Left ventricle myocardium inferior (tissue), 1 donor: ENCODE results near the gene NFIA. TPM values are rescaled to one million over a fixed set of nuclear protein-coding genes. Genes with fewer than 3 reads are reported as not detected.

Experiments used
- DNase-seq: peaks from one replicate; pipeline ENCODE4 v3.0.0-alpha.2; 2020
- H3K27ac ChIP-seq: fragments of 200-600 bp; replicated peaks from 2 replicates; pipeline ENCODE4 v1.8.0; 2021
- H3K27me3 ChIP-seq: fragments of 200-600 bp; 2 replicates; pipeline ENCODE4 v1.8.0; 2021; ENCODE audit warnings: low read depth
- H3K36me3 ChIP-seq: fragments of 200-600 bp; 2 replicates; pipeline ENCODE4 v1.8.0; 2021
- H3K4me1 ChIP-seq: fragments of 200-600 bp; 2 replicates; pipeline ENCODE4 v1.8.0; 2021
- H3K4me3 ChIP-seq: fragments of 200-600 bp; 2 replicates; pipeline ENCODE4 v1.8.0; 2021; ENCODE audit warnings: mild to moderate bottlenecking, moderate library complexity
- H3K9me3 ChIP-seq: fragments of 200-600 bp; replicated peaks from 2 replicates; pipeline ENCODE4 v1.8.0; 2021
- intact Hi-C: fragments of 100-400 bp; cut with micrococcal nuclease; formaldehyde crosslinking; loops from one replicate; pipeline ENCODE4 v1.11.0; 2022
- total RNA-seq: library from RNA; stranded (reverse); fragmentation: NEBNext Ultra II Directional; extraction: Animal tissue kit (Norgen Biotek cat#: 25700); gene quantifications from one replicate; pipeline ENCODE4 v1.2.1, GENCODE V29; 2021
- TF ChIP-seq, protein P1 (sequence below): fragments of 200-600 bp; IDR thresholded peaks from 2 replicates; pipeline ENCODE4 v1.8.0; 2021; ENCODE audit warnings: antibody characterized with exemption, mild to moderate bottlenecking, borderline replicate concordance
- donor health status: DM: no; HTN: yes; CAD: no; lungs with severe emphysema.

NFIA gene
- total RNA-seq, 1 donor from 2014 or later = 90.2 TPM

DNA sequence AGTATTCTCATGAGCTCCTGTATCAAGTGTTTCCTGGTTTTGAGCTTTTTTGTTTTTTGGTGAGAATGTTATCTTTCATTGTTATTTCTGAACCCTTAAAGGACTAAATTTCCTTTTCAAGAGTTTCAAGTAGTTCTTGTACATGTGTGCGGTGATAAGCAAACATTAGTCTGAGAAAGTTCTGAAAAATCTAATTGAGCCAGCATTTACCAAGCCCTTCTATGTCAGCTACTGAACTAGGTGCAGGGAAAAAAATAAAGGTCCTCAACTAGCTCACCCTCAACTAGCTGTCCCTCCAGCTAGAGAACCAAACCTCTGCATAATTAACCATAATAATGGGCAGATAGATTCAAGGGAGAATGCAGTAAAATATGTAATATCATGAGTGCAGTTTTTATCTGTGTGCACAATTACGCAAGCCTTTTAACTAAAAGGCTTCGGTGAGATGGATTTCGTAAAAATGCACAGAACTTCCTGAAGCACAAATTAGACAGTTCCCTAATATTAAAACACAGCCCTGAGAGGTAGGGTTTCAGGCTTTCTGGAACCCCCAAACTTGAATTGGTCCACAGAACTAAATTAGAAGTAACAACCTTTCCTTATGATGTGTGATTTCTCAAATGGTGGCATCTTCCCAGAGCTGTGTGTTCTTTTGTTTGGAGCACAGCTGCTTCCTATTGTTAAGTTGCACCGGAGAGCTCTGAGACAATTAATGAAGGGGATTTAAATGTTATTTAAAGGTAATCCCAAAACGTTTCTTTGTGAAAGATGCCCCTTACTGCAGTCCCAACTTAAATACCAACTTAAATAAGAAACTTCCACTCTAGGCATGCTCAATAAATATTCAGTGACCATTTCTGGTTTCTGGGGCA is 165.8 kb downstream of the NFIA start:
- DNase-seq = no peak
- intact Hi-C loops = no loop called here
- TF ChIP-seq, protein P1, sequence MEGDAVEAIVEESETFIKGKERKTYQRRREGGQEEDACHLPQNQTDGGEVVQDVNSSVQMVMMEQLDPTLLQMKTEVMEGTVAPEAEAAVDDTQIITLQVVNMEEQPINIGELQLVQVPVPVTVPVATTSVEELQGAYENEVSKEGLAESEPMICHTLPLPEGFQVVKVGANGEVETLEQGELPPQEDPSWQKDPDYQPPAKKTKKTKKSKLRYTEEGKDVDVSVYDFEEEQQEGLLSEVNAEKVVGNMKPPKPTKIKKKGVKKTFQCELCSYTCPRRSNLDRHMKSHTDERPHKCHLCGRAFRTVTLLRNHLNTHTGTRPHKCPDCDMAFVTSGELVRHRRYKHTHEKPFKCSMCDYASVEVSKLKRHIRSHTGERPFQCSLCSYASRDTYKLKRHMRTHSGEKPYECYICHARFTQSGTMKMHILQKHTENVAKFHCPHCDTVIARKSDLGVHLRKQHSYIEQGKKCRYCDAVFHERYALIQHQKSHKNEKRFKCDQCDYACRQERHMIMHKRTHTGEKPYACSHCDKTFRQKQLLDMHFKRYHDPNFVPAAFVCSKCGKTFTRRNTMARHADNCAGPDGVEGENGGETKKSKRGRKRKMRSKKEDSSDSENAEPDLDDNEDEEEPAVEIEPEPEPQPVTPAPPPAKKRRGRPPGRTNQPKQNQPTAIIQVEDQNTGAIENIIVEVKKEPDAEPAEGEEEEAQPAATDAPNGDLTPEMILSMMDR = no peak
- Histone ChIP-seq H3K4me1 (peaks cover 75% of the 10 kb centered on the region), H3K4me3 (no peak overlapping the region), H3K9me3 (no peaks in the 10 kb centered on the region), H3K36me3 (no peaks in the 10 kb centered on the region), H3K27me3 (no peaks in the 10 kb centered on the region), H3K27ac (peak overlapping the region; percentile 21)

DNA sequence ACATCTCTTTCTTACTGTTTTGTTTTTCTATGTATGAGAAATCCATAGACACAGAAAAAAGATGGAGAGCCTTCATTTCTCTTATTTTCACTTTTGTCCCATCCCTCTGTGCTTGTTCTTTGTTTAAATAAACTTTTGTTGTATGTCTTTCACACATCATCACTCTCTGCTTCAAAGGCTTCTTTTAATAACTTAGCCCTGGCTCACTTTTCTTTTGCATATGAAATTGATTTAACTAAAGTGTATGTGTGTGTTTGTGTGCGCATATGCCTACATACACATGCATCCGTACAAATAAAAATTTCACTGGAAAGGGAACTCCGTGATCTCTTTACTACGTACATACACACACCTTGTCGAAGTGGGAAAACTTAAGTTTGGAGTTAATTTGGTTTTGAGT is 168.6 kb downstream of the NFIA start:
- intact Hi-C loops = no loop called here
- H3K36me3 ChIP-seq = no peaks in the 10 kb centered on the region
- no peak for DNase-seq
- H3K27ac ChIP-seq = peak overlapping the region; percentile 34
- no peaks in the 10 kb centered on the region for H3K27me3 ChIP-seq
- peak overlapping the region; percentile 11 for H3K4me3 ChIP-seq
- no peaks in the 10 kb centered on the region for H3K9me3 ChIP-seq
- TF ChIP-seq, protein P1 = no peak
- H3K4me1 ChIP-seq = peaks cover 83% of the 10 kb centered on the region

DNA sequence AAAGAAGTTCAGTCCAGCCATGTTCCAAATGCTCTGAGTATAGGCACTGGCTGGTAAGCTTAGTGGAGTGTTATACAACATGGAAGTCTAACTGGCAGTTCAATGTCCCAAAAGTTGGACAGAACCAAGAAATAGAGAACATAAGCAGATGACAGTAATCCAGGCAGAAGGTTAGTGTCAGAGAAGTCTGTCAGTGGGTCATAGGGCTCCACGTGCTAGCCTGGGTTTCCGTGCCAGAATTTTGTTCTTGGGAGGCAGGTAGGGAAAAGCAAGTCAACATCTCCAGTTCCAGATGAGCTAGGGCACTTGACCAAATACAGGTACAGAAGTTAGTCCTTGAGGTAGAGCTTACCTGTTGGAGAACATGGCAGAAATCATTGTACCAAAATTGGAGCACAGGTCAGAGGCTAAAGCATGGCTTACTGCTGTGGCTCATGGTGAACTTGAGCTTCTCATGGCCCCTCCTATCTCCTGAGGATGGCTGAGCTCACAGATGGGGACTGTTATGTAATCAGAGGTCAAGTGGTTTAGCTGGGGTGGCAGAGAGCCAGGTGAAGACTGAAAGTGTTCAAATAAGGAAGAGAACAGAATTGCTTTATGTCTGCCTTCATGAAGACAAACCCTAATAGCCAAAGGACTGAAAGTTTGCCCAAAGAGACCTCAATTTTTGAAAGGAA is 170.8 kb downstream of the NFIA start:
- peak; percentile 73 for DNase-seq
- H3K4me1 ChIP-seq = peaks cover 89% of the 10 kb centered on the region
- H3K27me3 ChIP-seq = no peaks in the 10 kb centered on the region
- H3K27ac ChIP-seq = peak overlapping the region; percentile 88
- TF ChIP-seq, protein P1 = no peak
- no peaks in the 10 kb centered on the region for H3K36me3 ChIP-seq
- H3K4me3 ChIP-seq = no peak overlapping the region
- intact Hi-C loops = no loop called here
- no peaks in the 10 kb centered on the region for H3K9me3 ChIP-seq

GRCh38 chr1:61253912-61254633 is 171.7 kb downstream of the NFIA start:
- no peaks in the 10 kb centered on the region for H3K27me3 ChIP-seq
- no peaks in the 10 kb centered on the region for H3K36me3 ChIP-seq
- DNase-seq = no peak
- TF ChIP-seq, protein P1 = no peak
- intact Hi-C loops = no loop called here
- no peaks in the 10 kb centered on the region for H3K9me3 ChIP-seq
- peak overlapping the region; percentile 59 for H3K4me3 ChIP-seq
- H3K27ac ChIP-seq = peak overlapping the region; percentile 88
- H3K4me1 ChIP-seq = peaks cover 91% of the 10 kb centered on the region

- no peak for DNase-seq
- intact Hi-C loops = no loop called here
- peaks cover 93% of the 10 kb centered on the region for H3K4me1 ChIP-seq
These were observed 172.4 kb downstream of the NFIA start for GRCh38 chr1:61254634-61255357.

More at GRCh38 chr1:61254634-61255357, 172.4 kb downstream of the NFIA start:
- no peaks in the 10 kb centered on the region for H3K9me3 ChIP-seq
- peak overlapping the region; percentile 59 for H3K4me3 ChIP-seq
- H3K27ac ChIP-seq = peak overlapping the region; percentile 88
- no peaks in the 10 kb centered on the region for H3K36me3 ChIP-seq
- TF ChIP-seq, protein P1 = no peak
- no peaks in the 10 kb centered on the region for H3K27me3 ChIP-seq
